Esophagus muscularis mucosa (tissue), 4 donors: ENCODE results near the gene SKAP2. TPM values are rescaled to one million over a fixed set of nuclear protein-coding genes. Genes with fewer than 3 reads are reported as not detected.

Experiments used
- DNase-seq: peaks from one replicate; pipeline ENCODE4 v3.0.0-alpha.2; 2017; ENCODE audit errors: extremely low spot score
- H3K27ac ChIP-seq, 4 donors: fragments of 200-600 bp; sonication (generic); replicated peaks in 1 of 4; 1 replicate in 3 of 4; 2 replicates in 1 of 4; pipeline ENCODE4 v1.5.1; 2016 to 2019; ENCODE audit warnings: mild to moderate bottlenecking in 1 of 4
- H3K27me3 ChIP-seq, 4 donors: fragments of 200-600 bp; sonication (generic); one replicate each; pipeline versions ENCODE4 v1.5.1 to v1.6.0; 2016 to 2019
- H3K36me3 ChIP-seq, 4 donors: fragments of 200-600 bp; sonication (generic); one replicate each; pipeline ENCODE4 v1.5.1; 2016 to 2019
- H3K4me1 ChIP-seq, 4 donors: fragments of 200-600 bp; sonication (generic); one replicate each; pipeline ENCODE4 v1.5.1; 2016 to 2019
- H3K4me3 ChIP-seq, 4 donors: fragments of 200-600 bp; sonication (generic); 1 replicate in 2 of 4; 2 replicates in 2 of 4; pipeline ENCODE4 v1.5.1; 2016 to 2019; ENCODE audit warnings: mild to moderate bottlenecking in 4 of 4, moderate library complexity in 1 of 4
- H3K9me3 ChIP-seq, 4 donors: fragments of 200-600 bp; sonication (generic); 1 replicate in 3 of 4; 2 replicates in 1 of 4; pipeline ENCODE4 v1.5.1; 2016 to 2019
- EP300 ChIP-seq: sonication (generic); formaldehyde crosslinking; IDR thresholded peaks from one replicate; pipeline ENCODE4 v1.6.1; 2017; ENCODE audit warnings: antibody characterized with exemption
- POLR2A ChIP-seq: fragments of 450-650 bp; IDR thresholded peaks from one replicate; pipeline ENCODE4 v1.6.1; 2017; ENCODE audit warnings: antibody characterized with exemption, moderate library complexity, mild to moderate bottlenecking, low read depth
- POLR2AphosphoS5 ChIP-seq, 2 donors: sonication (generic); formaldehyde crosslinking; IDR thresholded peaks; one replicate each; pipeline ENCODE4 v1.6.1; 2017; ENCODE audit warnings: antibody characterized with exemption in 2 of 2
- WGBS: methylation state at CpG from one replicate; pipeline ENCODE4 v1.1.5; 2018; 5-methylcytosine and 5-hydroxymethylcytosine counted together
- intact Hi-C: fragments of 100-400 bp; cut with DNase I; formaldehyde crosslinking; loops from one replicate; pipeline ENCODE4 v1.15.1; 2023
- total RNA-seq, 4 donors: library from RNA; depleted of rRNA; stranded (reverse); fragments of >200 nt; gene quantifications; one replicate each; pipeline versions ENCODE4 v1.1.0 to v1.2.1, GENCODE V29; 2016
- TF ChIP-seq, protein P1 (sequence below), 3 experiments: fragments of 200-600 bp in 2 of 3; fragments of 450-650 bp in 1 of 3; sonication (generic) in 2 of 3; IDR thresholded peaks; one replicate each; pipeline ENCODE4 v1.5.1; 2017 to 2019; ENCODE audit warnings: antibody characterized with exemption in 3 of 3, mild to moderate bottlenecking in 2 of 3, moderate library complexity in 1 of 3

Gene SKAP2
- total RNA-seq, 4 donors from 2014 or later = 44.2 to 47.1 (median 45.1) TPM

DNA sequence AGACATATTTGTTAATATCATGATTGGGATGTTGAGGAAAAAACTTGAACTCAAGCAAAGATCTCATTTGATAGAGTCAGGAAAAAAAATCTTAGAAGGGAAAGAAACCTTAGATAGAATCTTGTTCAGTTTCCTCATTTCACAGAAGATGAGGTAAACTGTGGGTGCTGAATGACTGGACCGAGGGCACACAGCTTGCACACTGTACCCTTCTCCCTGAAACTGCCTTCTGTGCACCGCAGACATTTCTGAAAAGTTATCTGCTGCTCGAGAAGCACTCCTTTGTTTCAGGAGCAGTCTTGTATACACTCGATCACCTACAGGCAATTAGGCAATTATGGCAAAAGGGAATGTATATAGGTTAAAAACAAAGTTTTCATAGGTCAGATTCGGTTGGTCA lies 167.4 kb downstream of the SKAP2 start:
- no peak overlapping the region for H3K4me3 ChIP-seq
- TF ChIP-seq EP300 = no peak
- TF ChIP-seq, protein P1, sequence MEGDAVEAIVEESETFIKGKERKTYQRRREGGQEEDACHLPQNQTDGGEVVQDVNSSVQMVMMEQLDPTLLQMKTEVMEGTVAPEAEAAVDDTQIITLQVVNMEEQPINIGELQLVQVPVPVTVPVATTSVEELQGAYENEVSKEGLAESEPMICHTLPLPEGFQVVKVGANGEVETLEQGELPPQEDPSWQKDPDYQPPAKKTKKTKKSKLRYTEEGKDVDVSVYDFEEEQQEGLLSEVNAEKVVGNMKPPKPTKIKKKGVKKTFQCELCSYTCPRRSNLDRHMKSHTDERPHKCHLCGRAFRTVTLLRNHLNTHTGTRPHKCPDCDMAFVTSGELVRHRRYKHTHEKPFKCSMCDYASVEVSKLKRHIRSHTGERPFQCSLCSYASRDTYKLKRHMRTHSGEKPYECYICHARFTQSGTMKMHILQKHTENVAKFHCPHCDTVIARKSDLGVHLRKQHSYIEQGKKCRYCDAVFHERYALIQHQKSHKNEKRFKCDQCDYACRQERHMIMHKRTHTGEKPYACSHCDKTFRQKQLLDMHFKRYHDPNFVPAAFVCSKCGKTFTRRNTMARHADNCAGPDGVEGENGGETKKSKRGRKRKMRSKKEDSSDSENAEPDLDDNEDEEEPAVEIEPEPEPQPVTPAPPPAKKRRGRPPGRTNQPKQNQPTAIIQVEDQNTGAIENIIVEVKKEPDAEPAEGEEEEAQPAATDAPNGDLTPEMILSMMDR (IDR thresholded peaks at IDR 0.05) = no peak
- TF ChIP-seq POLR2AphosphoS5 (IDR thresholded peaks at IDR 0.05) = no peak
- no peak for TF ChIP-seq POLR2A
- H3K27ac ChIP-seq = no peak overlapping the region
- intact Hi-C loops = no loop called here
- H3K27me3 ChIP-seq = no peaks in the 10 kb centered on the region
- no peak for DNase-seq
- H3K36me3 ChIP-seq = no peaks in the 10 kb centered on the region
- peaks cover 0 to 7% (median 4%) of the 10 kb centered on the region in 4 donors for H3K4me1 ChIP-seq
- no peaks in the 10 kb centered on the region for H3K9me3 ChIP-seq
- 93% methylated on average over 5 of the region's 5 CpGs for WGBS

DNA sequence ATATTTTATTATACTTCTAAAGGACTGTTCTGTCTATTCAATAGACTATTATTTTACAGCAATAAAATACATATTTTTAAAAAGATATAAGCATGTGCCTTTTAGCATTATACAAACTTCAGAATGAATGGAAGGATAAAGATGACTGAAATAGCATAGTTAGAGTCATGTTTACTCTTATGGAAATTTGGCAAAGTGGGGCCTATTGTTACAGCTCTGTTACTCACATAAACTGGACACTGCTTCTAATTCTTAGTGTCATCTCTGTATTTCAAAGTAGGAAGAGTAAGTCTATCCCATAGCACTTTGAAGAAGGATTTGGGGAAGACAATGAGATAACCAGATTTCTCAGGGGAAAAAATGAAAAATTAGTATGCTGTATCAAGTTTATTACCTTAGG lies 168.2 kb downstream of the SKAP2 start:
- H3K27me3 ChIP-seq = no peaks in the 10 kb centered on the region
- no peak overlapping the region for H3K27ac ChIP-seq
- DNase-seq = no peak
- peaks cover 0 to 16% (median 8%) of the 10 kb centered on the region in 4 donors for H3K4me1 ChIP-seq
- TF ChIP-seq EP300 (no peak), POLR2AphosphoS5 (IDR thresholded peaks at IDR 0.05) (no peak), POLR2A (no peak)
- TF ChIP-seq, protein P1 (IDR thresholded peaks at IDR 0.05) = no peak
- no peaks in the 10 kb centered on the region for H3K36me3 ChIP-seq
- intact Hi-C loops = no loop called here
- H3K4me3 ChIP-seq = no peak overlapping the region
- H3K9me3 ChIP-seq = no peaks in the 10 kb centered on the region

GRCh38 chr7:26694713-26695112 lies 169.7 kb downstream of the SKAP2 start:
- WGBS = 94% methylated on average over 3 of the region's 3 CpGs
- DNase-seq = no peak
- Histone ChIP-seq H3K27me3 (no peaks in the 10 kb centered on the region), H3K4me1 (peaks cover 0 to 30% (median 21%) of the 10 kb centered on the region in 4 donors), H3K9me3 (no peaks in the 10 kb centered on the region), H3K36me3 (no peaks in the 10 kb centered on the region), H3K27ac (no peak overlapping the region), H3K4me3 (no peak overlapping the region)
- TF ChIP-seq EP300 (no peak), POLR2A (no peak), POLR2AphosphoS5 (IDR thresholded peaks at IDR 0.05) (no peak)
- TF ChIP-seq, protein P1 (IDR thresholded peaks at IDR 0.05) = no peak
- intact Hi-C loops = no loop called here

GRCh38 chr7:26694141-26694540 lies 170.2 kb downstream of the SKAP2 start:
- no peaks in the 10 kb centered on the region for H3K9me3 ChIP-seq
- no peak overlapping the region for H3K4me3 ChIP-seq
- no peaks in the 10 kb centered on the region for H3K36me3 ChIP-seq
- intact Hi-C loops = no loop called here
- no peak overlapping the region for H3K27ac ChIP-seq
- H3K27me3 ChIP-seq = no peaks in the 10 kb centered on the region
- no peak for TF ChIP-seq POLR2AphosphoS5 (IDR thresholded peaks at IDR 0.05)
- TF ChIP-seq, protein P1 (IDR thresholded peaks at IDR 0.05) = no peak
- no peak for TF ChIP-seq POLR2A
- no peak for TF ChIP-seq EP300
- peaks cover 3 to 36% (median 26%) of the 10 kb centered on the region in 4 donors for H3K4me1 ChIP-seq
- no peak for DNase-seq

GRCh38 chr7:26691886-26692285 lies 172.5 kb downstream of the SKAP2 start:
- H3K36me3 ChIP-seq = no peaks in the 10 kb centered on the region
- H3K27me3 ChIP-seq = no peaks in the 10 kb centered on the region
- no peaks in the 10 kb centered on the region for H3K9me3 ChIP-seq
- H3K4me3 ChIP-seq = no peak overlapping the region
- H3K27ac ChIP-seq = peak overlapping the region in 2 of 4 donors; percentile 11 to 19
- TF ChIP-seq EP300 = no peak
- TF ChIP-seq POLR2A = no peak
- no peak for TF ChIP-seq POLR2AphosphoS5 (IDR thresholded peaks at IDR 0.05)
- TF ChIP-seq, protein P1 (IDR thresholded peaks at IDR 0.05) = no peak
- WGBS = 89% methylated on average over 2 of the region's 2 CpGs
- peaks cover 3 to 56% (median 46%) of the 10 kb centered on the region in 4 donors for H3K4me1 ChIP-seq
- intact Hi-C loops = no loop called here
- DNase-seq = no peak
